ENCODE data around the gene PTPRE. TPM values are rescaled to one million over a fixed set of nuclear protein-coding genes. Genes with fewer than 3 reads are reported as not detected.

The PTPRE gene
- total RNA-seq, 1 donor from 2014 or later = 5.4 TPM

GRCh38 chr10:127963136-127963535 is 56.2 kb downstream of the PTPRE start:
- TF ChIP-seq CTCF (conservative IDR thresholded peaks at IDR 0.05; ENCODE audit: low read depth, low read length) = no peak
- DNase-seq (ENCODE audit: low read depth) = no peak
- H3K4me3 ChIP-seq (ENCODE audit: low read depth, low read length) = no peak overlapping the region

- TF ChIP-seq CTCF (conservative IDR thresholded peaks at IDR 0.05; ENCODE audit: low read depth, low read length) = no peak
- no peak for DNase-seq (ENCODE audit: low read depth)
- no peak overlapping the region for H3K4me3 ChIP-seq (ENCODE audit: low read depth, low read length)
Observed at GRCh38 chr10:127964621-127965020, 57.7 kb downstream of the PTPRE start.

- no peak overlapping the region for H3K4me3 ChIP-seq (ENCODE audit: low read depth, low read length)
- TF ChIP-seq CTCF (conservative IDR thresholded peaks at IDR 0.05; ENCODE audit: low read depth, low read length) = no peak
- DNase-seq (ENCODE audit: low read depth) = no peak
Observed at GRCh38 chr10:127966875-127967274, 60.0 kb downstream of the PTPRE start.

- TF ChIP-seq CTCF (conservative IDR thresholded peaks at IDR 0.05; ENCODE audit: low read depth, low read length) = no peak
- H3K4me3 ChIP-seq (ENCODE audit: low read depth, low read length) = no peak overlapping the region
- no peak for DNase-seq (ENCODE audit: low read depth)
Observed at GRCh38 chr10:127968027-127968441, 61.1 kb downstream of the PTPRE start.

- DNase-seq (ENCODE audit: low read depth) = no peak
- H3K4me3 ChIP-seq (ENCODE audit: low read depth, low read length) = no peak overlapping the region
- no peak for TF ChIP-seq CTCF (conservative IDR thresholded peaks at IDR 0.05; ENCODE audit: low read depth, low read length)
Observed at GRCh38 chr10:127968659-127969058, 61.8 kb downstream of the PTPRE start.

- DNase-seq (ENCODE audit: low read depth) = no peak
- no peak for TF ChIP-seq CTCF (conservative IDR thresholded peaks at IDR 0.05; ENCODE audit: low read depth, low read length)
- H3K4me3 ChIP-seq (ENCODE audit: low read depth, low read length) = no peak overlapping the region
Observed at GRCh38 chr10:127971101-127971946, 64.4 kb downstream of the PTPRE start.
